Measurements from ENCODE around the gene SMARCE1. TPM values are rescaled to one million over a fixed set of nuclear protein-coding genes. Genes with fewer than 3 reads are reported as not detected.

Gene SMARCE1
- total RNA-seq, 1 donor from 2014 or later: 140 TPM

GRCh38 chr17:40646791-40647623 is 611 bp downstream of the SMARCE1 start:
- Mint-ChIP-seq H3K4me1 (peaks cover 48% of the 10 kb centered on the region), H3K27me3 (no peaks in the 10 kb centered on the region), H3K9me3 (no peaks in the 10 kb centered on the region), H3K27ac (peak overlapping the region; percentile 99), H3K36me3 (ENCODE audit: low read depth) (peaks cover 48% of the 10 kb centered on the region), H3K4me3 (peak overlapping the region; percentile 98)
- POLR2A ChIA-PET: interaction anchor here (0.5 to 5.8 kb wide), 32 partner anchors 14 to 1042 kb away, joined by 3 to 85 read pairs (median 4); partner anchors contain the start of genes CCR7, EIF1 and KRTAP16-1
- TF ChIP-seq CTCF (IDR thresholded peaks at IDR 0.05): no peak
- CTCF ChIA-PET: interaction anchor here (0.7 to 2.2 kb wide), 6 partner anchors 27 to 1492 kb away, joined by 3 to 7 read pairs (median 3); no protein-coding TSS in a partner anchor
- intact Hi-C loops (cut with micrococcal nuclease): loop anchor here (2.0 to 5.0 kb wide), 2 partner anchors 22 to 155 kb away; no protein-coding TSS in a partner anchor
- DNase-seq: no peak
- ATAC-seq (ENCODE audit: low read depth): peak; percentile 49

- ChIA-PET CTCF (no interaction called here), POLR2A (interaction anchor here (0.6 to 5.8 kb wide), 3 partner anchors 23 to 203 kb away, joined by 3 to 85 read pairs (median 6); partner anchors contain the start of gene IGFBP4)
- TF ChIP-seq CTCF (IDR thresholded peaks at IDR 0.05): no peak
- Mint-ChIP-seq H3K27ac (no peak overlapping the region), H3K9me3 (no peaks in the 10 kb centered on the region), H3K36me3 (ENCODE audit: low read depth) (peaks cover 57% of the 10 kb centered on the region), H3K27me3 (no peaks in the 10 kb centered on the region), H3K4me1 (peaks cover 48% of the 10 kb centered on the region), H3K4me3 (no peak overlapping the region)
- DNase-seq: no peak
- intact Hi-C loops (cut with micrococcal nuclease): loop anchor here (2.0 to 5.0 kb wide), 2 partner anchors 21 to 156 kb away; no protein-coding TSS in a partner anchor
- ATAC-seq (ENCODE audit: low read depth): no peak
Measured at GRCh38 chr17:40645943-40646342, 1.7 kb downstream of the SMARCE1 start.

- peak overlapping the region; percentile 29 for H3K4me3 Mint-ChIP-seq
- intact Hi-C loops (cut with micrococcal nuclease): loop anchor here (5.0 kb wide), 1 partner anchor 157 kb away; no protein-coding TSS in a partner anchor
- peak overlapping the region; percentile 46 for H3K27ac Mint-ChIP-seq
- ChIA-PET POLR2A (interaction anchor here (1.1 to 5.8 kb wide), 3 partner anchors 22 to 30 kb away, joined by 6 to 85 read pairs (median 6); no protein-coding TSS in a partner anchor), CTCF (no interaction called here)
- H3K4me1 Mint-ChIP-seq: peaks cover 48% of the 10 kb centered on the region
- TF ChIP-seq CTCF (IDR thresholded peaks at IDR 0.05): no peak
- H3K9me3 Mint-ChIP-seq: no peaks in the 10 kb centered on the region
- peaks cover 64% of the 10 kb centered on the region for H3K36me3 Mint-ChIP-seq (ENCODE audit: low read depth)
- ATAC-seq (ENCODE audit: low read depth) (no peak), DNase-seq (no peak)
- H3K27me3 Mint-ChIP-seq: no peaks in the 10 kb centered on the region
Measured at GRCh38 chr17:40645291-40645690, 2.3 kb downstream of the SMARCE1 start.

GRCh38 chr17:40637931-40638330 is 9.7 kb downstream of the SMARCE1 start:
- no peak for TF ChIP-seq CTCF (IDR thresholded peaks at IDR 0.05)
- Mint-ChIP-seq H3K4me1 (peaks cover 8% of the 10 kb centered on the region), H3K4me3 (no peak overlapping the region), H3K9me3 (no peaks in the 10 kb centered on the region), H3K36me3 (ENCODE audit: low read depth) (peaks cover 90% of the 10 kb centered on the region), H3K27me3 (no peaks in the 10 kb centered on the region), H3K27ac (no peak overlapping the region)
- intact Hi-C loops (cut with micrococcal nuclease): no loop called here
- POLR2A ChIA-PET: no interaction called here
- ATAC-seq (ENCODE audit: low read depth) (no peak), DNase-seq (no peak)
- CTCF ChIA-PET: no interaction called here

- Mint-ChIP-seq H3K27ac (no peak overlapping the region), H3K27me3 (no peaks in the 10 kb centered on the region), H3K9me3 (no peaks in the 10 kb centered on the region), H3K36me3 (ENCODE audit: low read depth) (peaks cover 93% of the 10 kb centered on the region), H3K4me1 (peaks cover 3% of the 10 kb centered on the region), H3K4me3 (no peak overlapping the region)
- ATAC-seq (ENCODE audit: low read depth) (no peak), DNase-seq (no peak)
- POLR2A ChIA-PET: interaction anchor here (0.7 kb wide), 2 partner anchors 14 to 179 kb away, joined by 3 to 4 read pairs; partner anchors contain the start of gene SMARCE1
- TF ChIP-seq CTCF (IDR thresholded peaks at IDR 0.05): no peak
- CTCF ChIA-PET: interaction anchor here (0.9 to 2.0 kb wide), 3 partner anchors 18 to 915 kb away, joined by 3 to 5 read pairs (median 4); no protein-coding TSS in a partner anchor
- intact Hi-C loops (cut with micrococcal nuclease): no loop called here
Measured at GRCh38 chr17:40633871-40634270, 13.7 kb downstream of the SMARCE1 start.
